Spleen (tissue), 11 donors: Measurements from ENCODE around the gene STK4. TPM values are rescaled to one million over a fixed set of nuclear protein-coding genes. Genes with fewer than 3 reads are reported as not detected.

ENCODE experiments used
- DNase-seq: peaks from one replicate; pipeline ENCODE4 v3.0.0-alpha.2; 2020
- H3K27ac ChIP-seq, 8 donors: fragments of 200-600 bp; sonication (generic) in 7 of 8; 1 replicate in 4 of 8; 2 replicates in 4 of 8; pipeline versions ENCODE4 v1.5.0 to v1.8.0; 2016 to 2021; ENCODE audit warnings: inconsistent platforms in 4 of 8, mild to moderate bottlenecking in 4 of 8, moderate library complexity in 1 of 8
- H3K27me3 ChIP-seq, 7 donors: fragments of 200-600 bp; sonication (generic) in 6 of 7; replicated peaks in 1 of 7; 1 replicate in 4 of 7; 2 replicates in 3 of 7; pipeline versions ENCODE4 v1.5.0 to v1.8.0; 2016 to 2021; ENCODE audit warnings: inconsistent platforms in 3 of 7, mild to moderate bottlenecking in 1 of 7
- H3K36me3 ChIP-seq, 6 donors: fragments of 200-600 bp; sonication (generic) in 5 of 6; 1 replicate in 4 of 6; 2 replicates in 2 of 6; pipeline versions ENCODE4 v1.5.0 to v1.8.0; 2016 to 2021; ENCODE audit warnings: inconsistent platforms in 2 of 6
- H3K4me1 ChIP-seq, 6 donors: fragments of 200-600 bp; sonication (generic) in 5 of 6; 1 replicate in 3 of 6; 2 replicates in 3 of 6; pipeline versions ENCODE4 v1.5.0 to v1.8.0; 2016 to 2021; ENCODE audit warnings: inconsistent platforms in 3 of 6
- H3K4me3 ChIP-seq, 8 donors: fragments of 200-600 bp; sonication (generic) in 7 of 8; 1 replicate in 4 of 8; 2 replicates in 4 of 8; pipeline versions ENCODE4 v1.5.0 to v1.8.0; 2016 to 2021; ENCODE audit warnings: inconsistent platforms in 4 of 8, mild to moderate bottlenecking in 4 of 8, moderate library complexity in 2 of 8
- H3K9me3 ChIP-seq, 8 donors: fragments of 200-600 bp; sonication (generic) in 7 of 8; 1 replicate in 4 of 8; 2 replicates in 4 of 8; pipeline versions ENCODE4 v1.5.0 to v1.8.0; 2016 to 2021; ENCODE audit warnings: inconsistent platforms in 4 of 8
- CTCF ChIP-seq, 11 experiments: fragments of 200-600 bp in 7 of 11; fragments of 450-650 bp in 4 of 11; sonication (generic) in 4 of 11; IDR thresholded peaks in 8 of 11; conservative IDR thresholded peaks in 3 of 11; 1 replicate in 7 of 11; 2 replicates in 4 of 11; pipeline versions ENCODE4 v1.4.0 to v1.8.0; 2016 to 2021; ENCODE audit warnings: antibody characterized with exemption in 11 of 11, inconsistent platforms in 4 of 11, mild to moderate bottlenecking in 1 of 11
- POLR2A ChIP-seq, 3 donors: fragments of 450-650 bp; IDR thresholded peaks; one replicate each; pipeline ENCODE4 v1.5.1; 2017; ENCODE audit warnings: antibody characterized with exemption in 3 of 3, mild to moderate bottlenecking in 1 of 3
- POLR2AphosphoS5 ChIP-seq, 3 donors: sonication (generic); formaldehyde crosslinking; IDR thresholded peaks; one replicate each; pipeline ENCODE4 v1.5.1; 2017; ENCODE audit warnings: antibody characterized with exemption in 3 of 3
- WGBS, 5 donors: extraction: QIAGEN DNeasy Blood & Tissue Kit in 3 of 5; methylation state at CpG; one replicate each; pipeline versions ENCODE4 v1.1.5 to v1.1.7; 2013 to 2018; 5-methylcytosine and 5-hydroxymethylcytosine counted together
- intact Hi-C: fragments of 100-400 bp; cut with DNase I; formaldehyde crosslinking; loops from one replicate; pipeline ENCODE4 v1.15.0; 2023; ENCODE audit warnings: low total_unique reads
- polyA plus RNA-seq, 3 donors: library from polyadenylated mRNA; stranded (reverse); fragments of 200-250 nt; gene quantifications; one replicate each; pipeline ENCODE4 v1.2.1, GENCODE V29; 2013
- total RNA-seq, 7 donors: library from RNA; depleted of rRNA in 3 of 7; stranded (reverse); fragments of >200 nt in 3 of 7; fragmentation: NEBNext Ultra II Directional in 4 of 7; extraction: Animal tissue kit (Norgen Biotek cat#: 25700) in 4 of 7; gene quantifications; one replicate each; pipeline versions ENCODE4 v1.1.0 to v1.2.1, GENCODE V29; 2016 to 2021
- donor health status: healthy with polysubstance abuse.
- donor health status: DM: no; HTN: no; CAD: no; lungs with moderate emphysema.
- donor health status: DM: no; HTN: no; CAD: no.
- donor health status: Bipolar disorder and iron deficiency.
- donor health status: healthy.
- donor health status: DM: no; HTN: no; CAD: no.
- donor health status: DM: yes; HTN: yes; CAD: no.

The STK4 gene
- total and polyA plus RNA-seq, 10 donors: 19.0 to 241 (median 124) TPM

- no peak for TF ChIP-seq POLR2A (IDR thresholded peaks at IDR 0.05)
- peak in 8 of 11 experiments; percentile 11 to 49 (median 29) for TF ChIP-seq CTCF (IDR thresholded peaks at IDR 0.05 in 8 of 11, conservative IDR thresholded peaks at IDR 0.05 in 3 of 11)
- peak in 2 of 3 donors; percentile 23 to 50 for TF ChIP-seq POLR2AphosphoS5 (IDR thresholded peaks at IDR 0.05)
- peak; percentile 81 for DNase-seq
- H3K4me1 ChIP-seq: peaks cover 10 to 40% (median 23%) of the 10 kb centered on the region in 6 donors
- H3K4me3 ChIP-seq: peak overlapping the region; percentile 4 to 63 (median 32)
- H3K27me3 ChIP-seq: peaks cover 4 to 65% (median 54%) of the 10 kb centered on the region in 7 donors
- H3K36me3 ChIP-seq: peaks cover 0 to 6% (median 0%) of the 10 kb centered on the region in 6 donors
- H3K9me3 ChIP-seq: no peaks in the 10 kb centered on the region
- H3K27ac ChIP-seq: no peak overlapping the region
- WGBS, 5 donors: 30 to 49% (median 31%) methylated on average over 38 to 56 of the region's 56 CpGs
- intact Hi-C loops: no loop called here
Measured at GRCh38 chr20:45097485-45098102, 131.3 kb downstream of the STK4 start.

- 6 to 21% (median 11%) methylated on average over 45 to 91 of the region's 91 CpGs for WGBS, 5 donors
- peaks cover 4 to 72% (median 54%) of the 10 kb centered on the region in 7 donors for H3K27me3 ChIP-seq
- peaks cover 10 to 40% (median 23%) of the 10 kb centered on the region in 6 donors for H3K4me1 ChIP-seq
- no peak overlapping the region for H3K27ac ChIP-seq
- peaks cover 0 to 5% (median 0%) of the 10 kb centered on the region in 6 donors for H3K36me3 ChIP-seq
- intact Hi-C loops: no loop called here
- DNase-seq: no peak
- peak overlapping the region; percentile 4 to 63 (median 32) for H3K4me3 ChIP-seq
- H3K9me3 ChIP-seq: no peaks in the 10 kb centered on the region
- no peak for TF ChIP-seq POLR2AphosphoS5 (IDR thresholded peaks at IDR 0.05)
- no peak for TF ChIP-seq CTCF (IDR thresholded peaks at IDR 0.05 in 8 of 11, conservative IDR thresholded peaks at IDR 0.05 in 3 of 11)
- no peak for TF ChIP-seq POLR2A (IDR thresholded peaks at IDR 0.05)
Measured at GRCh38 chr20:45098103-45098773, 131.9 kb downstream of the STK4 start.

- no peak within 1 kb of the TSS for H3K27ac ChIP-seq
- DNase-seq: no peak
- peaks cover 4 to 77% (median 54%) of the 10 kb centered on the region in 7 donors for H3K27me3 ChIP-seq
- TF ChIP-seq CTCF (IDR thresholded peaks at IDR 0.05 in 8 of 11, conservative IDR thresholded peaks at IDR 0.05 in 3 of 11) (no peak), POLR2AphosphoS5 (IDR thresholded peaks at IDR 0.05) (peak in 1 of 3 donors; percentile 28)
- peak within 1 kb of the TSS in 1 of 8 donors; percentile 45 for H3K4me3 ChIP-seq
- 3 to 12% (median 7%) methylated on average over 14 to 38 of the region's 38 CpGs for whole genome bisulfite sequencing, 5 donors
- intact Hi-C loops: no loop called here
- peaks cover 10 to 36% (median 21%) of the 10 kb centered on the region in 6 donors for H3K4me1 ChIP-seq
- H3K9me3 ChIP-seq: no peaks in the 10 kb centered on the region
- H3K36me3 ChIP-seq: no peaks in the 10 kb centered on the region
Measured at GRCh38 chr20:45100563-45101245, 134.4 kb downstream of the STK4 start, which contains the start of gene KCNS1. KCNS1 (minus strand) TSS chr20:45101127; CDS start chr20:45099236, 1,891 bp downstream.
